DMS 273 (cell line): Measurements from ENCODE around the gene IMMP2L.
A peak's percentile ranks its signal among the peaks of the same experiment; 100 is the strongest.

ENCODE experiments used
- DNase-seq: peaks from one replicate; lab custom pipeline; 2025; ENCODE audit not compliant: unreplicated experiment; lab: John Stamatoyannopoulos, UW

IMMP2L gene

DNA sequence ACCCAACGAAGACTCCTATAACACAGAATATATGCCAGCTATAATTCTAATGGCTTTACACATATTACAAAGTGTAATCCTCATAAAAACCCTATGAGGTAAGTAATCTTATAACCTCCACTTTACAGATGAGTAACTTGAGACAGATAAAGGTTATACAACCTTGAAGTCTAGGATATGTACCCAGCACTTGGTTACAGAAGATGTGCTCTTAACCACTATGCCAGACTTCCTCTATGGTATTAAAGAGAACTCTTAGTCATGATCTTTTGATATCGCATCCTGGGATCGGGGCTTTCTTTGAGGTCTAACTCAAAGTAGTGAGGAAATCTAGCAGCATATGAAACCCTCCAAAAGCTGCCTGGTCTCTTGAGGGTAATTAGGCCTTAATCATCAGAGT, 790.6 kb downstream of the IMMP2L start:
- no peak for DNase-seq

- DNase-seq, result no peak
Observed at GRCh38 chr7:110767550-110768110, 794.7 kb downstream of the IMMP2L start.

DNA sequence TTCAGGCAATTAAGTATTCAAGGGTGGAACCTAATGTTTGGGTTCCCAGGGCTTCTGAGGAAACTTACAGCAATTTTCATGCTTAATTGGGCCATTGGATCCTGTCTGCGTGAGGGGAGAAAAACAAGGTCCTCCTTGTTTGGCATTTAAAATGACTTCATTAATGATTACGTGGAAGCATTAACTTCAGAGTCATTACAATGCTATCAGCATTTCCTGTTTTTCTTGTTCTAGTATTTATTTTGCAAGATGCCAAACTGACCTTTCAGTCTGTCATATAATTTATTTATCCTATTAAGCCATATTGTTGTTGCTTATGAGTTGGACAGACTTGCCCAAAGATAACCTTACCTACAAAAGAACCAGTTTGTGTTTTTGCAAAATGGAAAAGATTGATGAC, 795.4 kb downstream of the IMMP2L start:
- peak; percentile 38 for DNase-seq

GRCh38 chr7:110764852-110765251, 797.4 kb downstream of the IMMP2L start:
- no peak for DNase-seq

GRCh38 chr7:110762546-110763225, 799.6 kb downstream of the IMMP2L start:
- DNase-seq, result no peak

DNA sequence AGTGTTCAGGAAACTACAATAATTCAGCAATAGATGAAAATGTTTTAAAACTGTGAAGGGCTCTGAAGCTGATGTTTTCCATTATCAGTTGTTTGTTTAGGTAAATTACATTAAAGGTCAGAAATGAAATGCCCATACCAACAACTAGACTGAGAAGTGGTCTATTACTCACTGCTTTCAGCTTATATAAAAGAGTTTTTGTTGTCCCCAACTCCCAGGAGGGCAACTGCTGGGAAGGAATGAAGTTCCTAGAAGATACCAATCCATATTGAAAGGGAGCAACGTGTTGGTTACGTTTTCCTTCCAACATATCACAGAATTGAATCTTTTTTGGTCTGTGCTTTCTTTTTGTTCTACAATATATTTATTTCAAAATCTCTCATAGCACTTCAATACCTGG, 802.0 kb downstream of the IMMP2L start:
- DNase-seq, result no peak

DNA sequence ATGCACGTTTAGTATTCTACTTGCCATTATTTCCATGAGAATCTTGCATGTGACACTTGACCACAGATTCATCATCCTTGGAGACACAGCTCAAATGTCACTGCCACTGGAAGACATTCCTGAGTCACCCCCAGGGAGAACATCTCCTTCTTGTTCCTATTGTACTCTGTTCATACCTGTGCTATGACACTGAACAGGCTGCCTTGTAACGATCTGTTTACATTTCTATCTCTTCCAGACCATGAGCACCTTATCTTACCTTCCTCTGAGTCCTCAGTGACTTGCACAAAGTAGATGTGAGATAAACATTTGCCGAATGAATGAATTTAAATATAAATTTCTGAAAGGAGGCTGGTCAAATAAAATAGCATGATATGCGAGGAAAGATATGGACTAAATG, 803.2 kb downstream of the IMMP2L start:
- no peak for DNase-seq

DNA sequence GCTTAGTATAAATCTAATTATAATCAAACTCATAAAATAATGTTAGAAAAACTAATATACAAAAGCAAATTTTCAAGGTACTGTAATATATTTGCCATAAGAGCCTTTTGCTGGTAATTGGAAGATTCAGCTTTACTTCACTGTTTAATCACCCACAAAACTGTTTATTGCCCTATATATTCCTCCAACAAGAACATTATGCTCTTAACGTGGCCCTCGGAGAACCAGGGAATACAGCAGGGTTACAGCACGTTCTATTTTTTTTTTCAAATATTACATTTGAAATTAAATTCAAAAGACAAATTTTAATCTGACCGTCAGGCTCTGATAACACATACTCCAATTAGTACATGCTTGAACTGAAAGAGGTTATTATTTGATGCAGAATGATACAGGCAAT, 807.6 kb downstream of the IMMP2L start:
- no peak for DNase-seq

- DNase-seq, result no peak
Observed at GRCh38 chr7:110750931-110751605, 811.2 kb downstream of the IMMP2L start.

DNA sequence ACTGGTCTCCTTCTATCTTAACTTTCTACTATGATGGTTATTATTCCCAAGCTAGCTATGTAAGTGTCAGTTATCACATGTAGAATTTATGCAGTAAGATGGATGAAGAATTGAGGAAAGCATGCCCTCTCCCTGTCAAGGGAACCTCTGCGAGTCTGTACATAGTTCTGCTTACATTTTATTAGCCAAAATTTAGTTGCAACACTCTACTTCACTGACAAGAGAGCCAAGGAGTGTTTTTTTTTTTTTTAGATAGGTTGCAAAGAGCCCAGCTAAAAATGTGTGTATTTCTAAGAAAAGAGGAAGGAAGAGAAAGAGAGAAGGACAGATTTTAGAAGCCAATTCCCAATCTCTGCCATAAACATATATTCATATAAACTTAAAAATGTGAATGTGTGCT, 829.1 kb downstream of the IMMP2L start:
- no peak for DNase-seq

DNA sequence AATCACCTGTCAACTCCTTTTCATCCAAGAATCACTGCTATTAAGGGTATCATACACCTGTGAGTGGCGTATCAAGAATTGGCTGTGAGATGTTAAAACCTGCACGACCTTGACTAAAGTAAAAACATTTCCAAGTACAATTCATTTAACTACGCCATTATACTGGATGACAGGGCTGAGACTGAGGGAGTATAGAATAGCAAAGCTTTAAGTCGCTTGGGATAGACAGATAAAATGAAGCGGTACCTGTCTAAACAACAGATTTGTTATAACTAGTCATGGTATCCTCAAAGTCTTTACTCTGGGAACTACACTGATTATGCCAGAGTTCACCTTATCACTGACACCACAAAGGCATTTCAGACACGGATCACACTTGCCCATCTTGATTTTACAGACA, 837.5 kb downstream of the IMMP2L start:
- no peak for DNase-seq

DNA sequence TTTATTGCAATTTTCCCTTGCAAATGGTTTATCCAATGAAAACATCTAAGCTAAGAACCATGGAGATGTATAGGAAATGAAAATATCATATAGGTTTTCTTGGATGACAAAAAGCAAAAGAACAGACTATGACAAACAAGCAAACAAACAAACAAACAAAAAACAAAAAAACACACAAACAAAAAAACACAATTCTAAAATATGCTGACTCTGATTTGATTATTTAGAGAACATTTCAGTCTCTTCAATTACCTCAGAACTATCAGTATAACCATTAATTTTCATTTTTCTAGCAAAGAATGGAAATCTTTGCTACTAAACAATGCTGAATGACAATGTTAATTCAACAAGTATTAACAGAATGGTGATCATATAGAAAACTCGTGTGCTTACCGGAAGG, 840.9 kb downstream of the IMMP2L start:
- DNase-seq, result no peak

GRCh38 chr7:110720626-110721025, 841.7 kb downstream of the IMMP2L start:
- no peak for DNase-seq

DNA sequence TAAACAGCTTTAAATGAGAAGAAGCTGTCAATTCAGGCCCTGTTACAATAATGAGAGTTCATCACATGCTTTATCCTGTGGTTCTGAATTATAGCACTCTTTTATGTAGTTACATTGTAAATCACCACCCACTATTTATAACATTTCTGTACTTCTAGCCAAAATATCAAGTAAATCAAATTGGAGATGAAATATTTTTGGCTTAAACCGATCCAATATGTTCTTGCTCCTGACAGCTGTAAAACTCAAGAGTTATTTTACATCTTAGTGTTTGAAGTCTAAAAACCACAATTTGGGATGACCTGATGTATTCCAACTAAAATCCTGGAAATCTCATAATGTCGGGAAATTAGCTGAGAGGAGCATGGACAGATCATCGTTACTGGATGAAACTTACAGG, 842.6 kb downstream of the IMMP2L start:
- no peak for DNase-seq

DNA sequence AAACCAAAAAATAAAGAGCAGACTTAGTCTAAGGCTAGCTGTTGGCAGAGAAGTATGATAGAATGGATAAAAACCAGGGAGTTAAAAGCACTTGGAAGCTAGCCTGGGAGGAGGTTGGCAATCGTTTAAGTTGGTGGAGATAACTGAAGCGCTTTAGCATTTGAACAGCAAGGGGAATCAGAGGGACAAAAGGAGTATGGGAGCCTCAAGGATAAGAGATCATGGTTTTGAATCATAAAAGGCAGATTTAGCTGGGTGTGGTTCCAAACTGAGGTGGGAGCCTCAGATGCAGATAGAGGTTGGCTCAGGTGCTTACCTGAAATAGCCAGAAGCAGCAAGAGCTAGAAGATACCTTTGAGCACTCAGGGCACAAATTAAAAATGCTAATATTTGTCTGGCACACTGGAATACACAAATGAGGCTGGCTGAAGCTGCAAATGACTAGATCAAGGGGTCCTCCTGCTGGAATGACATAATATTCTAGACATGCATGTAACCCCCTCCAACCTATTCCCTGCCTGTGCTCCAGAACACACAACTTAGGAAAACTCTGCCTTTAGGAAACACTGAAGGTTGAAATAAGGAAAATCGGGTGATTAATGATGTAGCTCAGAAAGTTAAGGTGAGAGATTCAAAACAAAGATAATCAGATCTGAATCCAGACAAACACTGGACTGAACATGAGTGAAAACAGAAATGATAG, 843.6 kb downstream of the IMMP2L start:
- no peak for DNase-seq

GRCh38 chr7:110704225-110704624, 858.1 kb downstream of the IMMP2L start:
- no peak for DNase-seq

- DNase-seq, result no peak
Observed at GRCh38 chr7:110698576-110698975, 863.7 kb downstream of the IMMP2L start.

DNA sequence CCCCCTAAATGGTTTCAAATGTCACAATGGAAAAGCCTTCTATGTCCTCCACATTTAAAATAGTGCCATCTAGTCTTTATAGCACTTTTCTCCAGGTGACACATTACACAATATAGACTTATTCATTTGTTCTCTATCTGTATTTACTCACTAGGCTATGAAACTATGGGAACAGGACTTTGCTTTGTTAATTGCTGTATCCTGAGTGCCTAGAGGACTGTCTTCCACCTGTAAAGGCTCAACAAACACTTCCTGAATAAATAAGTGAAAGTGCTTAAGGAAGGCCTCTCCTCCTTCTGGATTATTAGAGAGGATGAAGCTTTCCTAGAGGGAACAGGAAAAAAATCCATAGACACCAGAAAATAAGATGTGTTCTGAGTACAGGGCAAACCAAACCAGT, 868.9 kb downstream of the IMMP2L start:
- DNase-seq, result no peak

DNA sequence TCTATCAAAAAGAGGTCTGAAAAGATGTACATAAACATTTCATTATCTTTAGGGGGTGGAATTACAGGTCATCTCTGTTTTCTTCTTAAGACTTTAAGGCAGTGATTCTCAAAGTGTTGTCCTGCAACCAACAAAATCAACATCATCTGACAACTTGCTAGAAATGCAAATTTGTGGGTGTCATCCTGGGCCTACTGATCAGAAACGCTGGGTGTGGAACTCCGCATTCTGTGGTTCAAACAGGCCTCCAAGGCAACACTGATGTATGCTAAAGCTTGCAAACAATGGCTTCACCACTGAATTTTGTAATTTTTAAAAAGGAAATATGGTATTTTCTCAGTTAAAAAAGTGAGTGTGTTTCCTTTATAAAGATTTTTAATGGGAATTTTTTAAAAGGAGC, 873.4 kb downstream of the IMMP2L start:
- DNase-seq, result no peak

- DNase-seq, result no peak
Observed at GRCh38 chr7:110685899-110686298, 876.4 kb downstream of the IMMP2L start.

GRCh38 chr7:110681941-110682340, 880.4 kb downstream of the IMMP2L start:
- no peak for DNase-seq

GRCh38 chr7:110677405-110677804, 884.9 kb downstream of the IMMP2L start:
- no peak for DNase-seq
